GM04504 (cell line): ENCODE results near the gene NECTIN4.
"Not testable (repeated sequence)": the region's sequence is repeated elsewhere in the genome, so short reads cannot be mapped to it uniquely, and the experiment has no call there.

ENCODE experiments used
- DNase-seq: peaks from one replicate; pipeline ENCODE4 v3.0.0-alpha.2; 2012; ENCODE audit warnings: low read depth

The NECTIN4 gene

DNA sequence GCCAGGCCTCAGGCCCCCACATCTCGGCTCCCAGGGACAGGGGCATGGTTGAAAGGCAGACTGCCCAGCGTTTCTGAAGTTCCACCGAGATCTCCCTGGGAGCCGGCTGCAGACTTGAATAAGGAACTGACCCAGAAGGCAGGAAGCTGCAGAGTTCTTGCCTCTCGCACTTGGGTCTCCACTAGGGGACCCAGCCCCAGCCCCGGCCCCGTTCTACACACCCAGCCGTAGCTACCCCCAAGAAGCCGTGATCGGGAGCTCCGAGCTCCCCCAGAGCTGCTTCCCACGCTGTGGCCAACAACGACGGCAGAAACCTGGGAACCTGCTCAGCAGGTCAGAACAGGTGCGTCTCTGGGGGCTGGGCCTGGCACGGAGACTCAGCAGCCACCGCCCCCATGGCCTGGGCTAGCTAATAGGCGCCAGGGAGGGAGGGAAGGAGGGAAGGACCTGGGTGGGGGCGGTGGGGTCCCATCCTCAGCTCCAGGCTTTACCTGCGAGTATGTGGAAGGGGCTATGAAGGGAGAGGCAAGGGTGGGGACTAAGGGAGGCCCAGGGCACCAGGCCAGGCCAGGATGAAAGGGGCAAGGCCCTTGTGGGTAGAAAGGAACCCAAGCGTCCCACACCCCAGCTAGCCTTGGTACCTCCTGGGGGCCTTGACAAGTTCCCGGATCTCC, at the start of gene NECTIN4:
Gene NECTIN4, minus strand, starts transcription at position 308 of the 674 bp plus-strand sequence. Its CDS starts 262 bp downstream, at position 46.
- DNase-seq = no peak

DNA sequence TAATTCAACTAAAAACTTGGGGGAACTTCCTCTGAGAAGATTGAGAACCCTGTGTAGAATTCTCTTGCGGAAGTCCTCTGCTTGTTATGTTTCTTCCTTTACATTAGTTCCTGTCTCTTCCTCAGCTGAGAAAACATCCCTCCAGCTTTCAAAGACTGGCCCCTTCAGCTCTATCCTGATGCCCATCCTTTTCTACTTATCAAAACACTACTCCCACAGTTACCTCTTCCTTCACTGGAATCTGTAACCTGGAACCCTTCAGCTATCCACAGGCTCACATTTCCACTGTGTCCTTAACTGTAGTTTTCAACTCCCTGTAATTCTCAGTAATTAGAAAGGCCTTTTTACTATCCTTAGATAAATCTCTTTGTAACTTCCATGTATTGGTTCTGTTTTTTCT, 49.1 kb upstream of the NECTIN4 start:
- no peak for DNase-seq

- DNase-seq = no peak
These were observed 48.5 kb upstream of the NECTIN4 start for GRCh38 chr1:161137881-161138280.

DNA sequence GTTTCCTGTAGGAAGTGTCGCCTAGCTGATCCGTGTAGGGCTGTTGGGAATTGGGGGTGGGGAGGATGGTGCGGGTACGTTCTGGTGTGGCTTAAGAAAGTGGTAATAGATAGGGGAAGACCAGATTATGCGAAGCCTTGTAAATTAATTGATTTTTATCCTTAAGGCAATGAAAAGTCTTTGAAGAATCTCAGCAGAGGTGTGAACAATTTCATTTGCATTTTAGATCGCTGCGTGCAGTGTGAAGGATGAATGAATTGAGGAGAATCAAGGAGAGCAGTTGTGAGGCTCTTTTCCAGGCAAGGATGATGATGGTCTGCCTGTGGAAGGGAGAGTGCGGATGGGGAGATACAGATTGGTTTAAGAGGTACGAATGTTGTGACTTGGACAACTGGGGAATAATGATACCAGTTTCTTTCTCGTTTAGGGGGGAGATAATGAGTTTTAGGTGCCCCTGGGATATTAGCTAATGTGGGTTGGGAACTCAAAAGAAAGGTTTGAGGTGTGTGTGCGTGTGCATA, 43.9 kb upstream of the NECTIN4 start:
- no peak for DNase-seq

DNA sequence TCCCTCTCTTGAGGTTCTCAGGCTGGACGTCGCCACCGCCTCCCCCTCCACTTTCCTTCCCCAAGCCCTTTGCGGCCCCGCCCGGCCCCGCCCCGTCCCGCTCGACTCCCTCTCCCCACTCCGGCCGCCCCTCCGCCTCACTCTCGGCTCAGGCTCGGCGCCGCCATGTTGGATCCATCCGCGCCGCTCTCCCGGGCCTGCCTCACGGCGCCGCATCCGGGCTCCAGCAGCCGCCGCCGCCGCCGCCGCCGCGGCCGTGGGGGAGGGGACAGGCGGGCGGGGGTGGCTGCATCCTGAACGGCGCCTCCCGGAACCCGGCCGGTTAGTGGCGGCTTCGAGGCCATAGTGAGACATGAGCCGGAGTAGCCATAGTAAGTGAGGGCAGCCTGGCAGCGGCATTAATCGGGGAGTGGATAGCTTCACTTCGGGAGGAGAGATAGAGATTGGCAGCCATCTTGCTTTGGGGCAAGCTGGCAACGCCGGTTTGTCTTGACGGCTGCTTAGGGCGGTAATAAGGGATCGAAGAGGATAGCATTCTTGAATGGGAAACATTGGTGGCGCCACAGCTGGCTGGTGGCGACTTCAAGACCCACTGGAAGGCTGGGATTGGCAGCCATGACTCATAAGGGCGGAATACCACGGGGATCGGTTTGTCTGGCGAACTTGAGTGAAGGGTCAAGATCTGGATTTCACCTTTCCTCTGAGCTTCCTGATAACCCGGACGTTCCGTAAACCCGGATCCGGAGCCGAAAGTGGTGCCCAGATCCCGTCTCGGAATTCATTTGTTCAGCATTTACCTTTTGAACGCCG, 43.3 kb upstream of the NECTIN4 start, which contains the start of gene DEDD:
Gene DEDD, minus strand, starts transcription at position 258 of the 810 bp plus-strand sequence. CDS start 8,205 bp downstream, outside the sequence.
- peak; percentile 92 for DNase-seq

DNA sequence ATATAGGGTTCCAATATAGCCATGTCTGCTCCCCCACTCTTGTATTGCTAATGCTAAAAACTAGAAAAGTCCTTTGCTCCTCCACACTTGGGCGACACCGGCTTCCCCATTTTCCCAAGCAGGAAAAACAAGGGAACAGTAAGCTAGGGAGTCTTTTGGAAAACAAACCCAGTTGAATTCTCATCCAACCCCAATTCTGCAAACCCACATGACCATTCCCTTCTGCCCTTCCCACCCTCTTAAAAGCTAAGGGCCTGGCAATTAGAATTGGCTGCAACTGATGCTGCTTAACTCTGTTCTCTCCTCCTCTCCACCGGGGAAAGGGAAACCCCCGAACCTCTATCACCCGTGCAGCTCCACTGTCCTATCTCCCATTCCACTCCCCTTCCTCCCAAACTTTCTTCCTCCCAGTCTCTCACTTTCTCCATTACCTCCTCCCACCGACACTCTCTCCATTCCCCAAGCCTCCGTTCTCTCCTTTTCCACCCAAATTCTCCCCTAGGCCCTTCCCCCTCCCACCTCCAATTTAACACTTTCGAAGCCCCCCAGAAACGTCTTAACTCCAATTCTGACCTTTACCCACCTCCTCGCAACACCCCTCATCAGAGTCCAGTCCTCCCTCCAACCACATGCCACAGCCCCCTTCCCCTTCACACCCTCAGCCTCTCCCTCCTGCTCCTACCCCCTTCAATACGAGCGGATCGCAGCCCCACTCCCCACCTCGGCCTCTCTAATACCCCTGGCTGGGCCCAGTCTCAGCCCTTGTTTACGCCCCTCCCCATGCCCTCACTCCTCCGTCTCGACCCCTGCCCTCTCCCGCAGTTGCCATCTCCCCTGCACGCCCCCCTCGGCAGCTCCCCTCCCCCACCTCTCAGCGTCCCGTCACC, 42.4 kb upstream of the NECTIN4 start:
- no peak for DNase-seq

DNA sequence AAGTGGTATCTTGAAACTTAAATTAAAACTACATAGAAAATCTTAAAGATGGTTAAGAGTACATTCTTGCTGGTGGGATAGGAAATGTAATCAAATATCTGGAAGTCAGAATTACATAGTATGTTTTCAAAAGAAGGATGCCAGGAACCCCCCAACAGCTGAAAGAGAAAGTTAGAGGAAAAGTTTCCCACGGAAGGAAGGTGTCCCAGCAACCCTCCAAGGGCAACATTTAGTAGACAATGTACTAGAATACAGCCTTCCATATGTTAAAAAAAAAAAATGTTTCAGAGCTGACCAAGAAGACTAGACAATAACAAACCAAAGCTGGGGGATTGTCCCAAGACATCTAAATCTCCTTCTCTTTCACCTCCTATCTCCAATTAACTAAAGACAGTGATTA, 40.9 kb upstream of the NECTIN4 start:
- DNase-seq = no peak

- no peak for DNase-seq
These were observed 39.4 kb upstream of the NECTIN4 start for GRCh38 chr1:161128591-161129420.

- DNase-seq = no peak
These were observed 38.3 kb upstream of the NECTIN4 start for GRCh38 chr1:161127649-161128048.

DNA sequence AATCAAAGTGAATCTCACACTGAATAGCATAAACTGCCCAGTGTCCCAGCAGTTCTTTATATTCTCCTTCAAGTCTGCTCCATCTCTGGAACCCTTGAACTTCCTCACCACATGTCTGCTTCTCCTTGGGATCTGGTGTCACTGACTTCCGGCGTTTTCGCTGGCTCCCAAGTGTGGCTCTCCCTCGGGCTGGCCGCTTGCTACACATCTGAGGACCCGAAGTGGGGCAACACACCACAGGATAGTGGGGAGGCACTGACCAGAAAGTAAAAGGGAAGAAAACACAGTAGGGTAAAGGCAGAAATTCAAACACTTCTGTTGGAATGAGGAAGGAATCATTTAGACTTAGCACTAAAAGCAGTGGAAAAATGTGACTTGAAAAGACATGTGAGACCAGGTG, 33.6 kb upstream of the NECTIN4 start:
- DNase-seq = no peak

DNA sequence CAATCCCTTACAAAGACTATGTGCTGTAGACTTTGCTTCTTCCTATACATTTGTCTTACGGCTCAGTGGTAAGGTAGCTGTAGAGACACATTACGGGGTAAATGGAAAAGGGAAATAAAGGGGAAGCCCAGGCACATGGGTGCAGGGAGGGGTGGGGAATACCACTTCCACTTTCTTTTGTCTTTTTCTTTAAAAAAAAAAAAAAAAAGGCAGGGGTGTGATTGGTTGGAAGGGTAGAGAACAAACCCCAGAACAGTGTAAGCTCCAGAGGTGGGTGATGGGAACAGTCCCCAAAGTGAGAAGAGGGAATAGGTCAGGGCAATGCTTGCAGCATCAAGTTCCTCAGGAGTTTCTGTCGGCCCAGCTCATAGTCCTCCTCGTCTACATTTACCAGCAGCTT, 32.5 kb upstream of the NECTIN4 start:
- DNase-seq = no peak

DNA sequence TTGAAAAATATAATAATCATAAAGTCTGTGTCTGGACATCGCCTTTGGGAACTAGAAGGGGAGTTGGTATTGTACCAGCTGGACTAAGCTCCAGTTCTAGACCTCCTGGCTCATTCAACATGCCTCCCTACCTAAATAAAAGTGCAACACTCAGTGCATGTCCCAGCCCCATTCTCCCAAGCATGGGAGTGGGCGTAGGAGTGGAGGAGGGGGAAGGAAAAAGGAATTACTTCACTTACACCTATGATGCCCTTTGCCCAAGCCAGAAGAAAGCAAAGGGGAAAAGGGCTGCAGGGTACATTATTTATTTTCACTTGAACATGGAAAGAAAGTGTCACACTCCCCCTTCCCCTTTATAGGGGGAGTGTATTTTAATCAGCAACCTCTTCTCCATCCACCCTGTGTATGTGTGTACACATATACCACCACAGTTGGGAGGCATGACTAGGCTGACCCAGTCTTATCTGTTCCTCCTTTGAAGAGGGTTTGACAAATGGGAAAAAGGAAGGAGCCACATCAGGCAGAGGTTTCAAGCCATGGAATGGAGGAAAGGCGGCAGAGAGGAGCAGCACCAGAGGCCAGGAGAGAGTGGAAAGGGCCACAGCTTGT, 31.8 kb upstream of the NECTIN4 start:
- DNase-seq = no peak

GRCh38 chr1:161119092-161119903, 29.9 kb upstream of the NECTIN4 start:
- DNase-seq = no peak

DNA sequence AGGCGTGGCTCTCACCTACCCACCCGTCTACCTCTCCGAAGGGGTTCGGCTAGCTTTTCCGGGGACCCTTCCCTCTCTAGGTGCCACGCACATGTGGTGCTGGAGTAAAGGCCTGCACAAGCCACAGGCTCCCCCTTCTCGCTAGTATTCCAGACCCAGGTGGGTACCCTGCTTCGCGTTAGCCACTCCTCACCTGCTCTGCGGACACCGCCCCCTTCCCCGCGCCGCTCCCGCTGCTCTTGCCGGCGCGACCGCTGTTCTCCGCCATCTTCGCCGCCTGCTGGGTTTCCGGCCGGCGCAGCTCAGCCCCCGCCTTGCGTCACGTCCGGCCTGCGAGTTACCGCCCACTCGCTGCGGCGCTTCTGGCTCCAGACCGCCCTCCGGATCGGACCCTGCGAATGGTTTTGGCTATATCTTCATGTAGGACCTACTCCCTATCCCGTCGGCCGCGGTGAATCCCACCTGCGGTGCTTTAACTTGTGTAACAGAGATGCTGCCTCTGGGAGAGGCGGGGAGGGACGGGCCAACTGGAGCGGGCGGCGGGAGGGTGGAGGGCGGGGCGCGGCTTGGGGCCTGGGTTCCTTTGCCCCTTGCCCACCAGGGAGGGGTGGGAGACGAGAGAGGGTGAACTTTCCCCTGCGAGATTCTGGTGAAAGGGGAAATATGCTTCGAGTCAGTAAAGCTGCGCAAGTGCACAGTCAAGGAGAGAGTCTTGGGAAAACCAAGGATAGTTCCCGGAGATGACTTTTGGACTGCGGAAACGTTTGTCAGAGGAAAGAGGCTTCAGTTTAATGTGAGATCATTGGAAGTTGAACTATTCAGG, 28.6 kb upstream of the NECTIN4 start, which contains the start of the genes NIT1 and PFDN2:
Gene NIT1, plus strand, starts transcription at position 347 of the 823 bp plus-strand sequence. Its CDS starts 72 bp downstream, at position 419.
Gene PFDN2, minus strand, starts transcription at position 279 of the 823 bp plus-strand sequence. Its CDS starts 11 bp downstream, at position 268.
- no peak for DNase-seq

DNA sequence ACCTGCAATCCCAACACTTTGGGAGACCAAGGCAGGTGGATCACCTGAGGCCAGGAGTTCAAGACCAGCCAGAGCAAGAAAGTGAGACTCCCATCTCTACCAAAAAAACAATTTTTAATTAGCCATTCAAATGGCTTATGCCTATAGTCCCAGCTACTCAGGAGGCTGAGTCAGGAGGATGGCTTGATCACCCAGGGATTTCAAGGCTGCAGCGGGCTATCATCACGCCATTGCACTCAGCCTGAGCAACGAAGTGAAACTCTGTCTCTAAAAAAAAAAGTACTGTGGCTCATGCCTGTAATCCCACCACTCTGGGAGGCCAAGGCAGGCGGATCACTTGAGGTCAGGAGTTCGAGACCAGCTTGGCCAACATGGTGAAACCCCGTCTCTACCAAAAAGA, 26.6 kb upstream of the NECTIN4 start:
- not testable (repeated sequence) for DNase-seq

GRCh38 chr1:161115132-161115711, 25.9 kb upstream of the NECTIN4 start:
- no peak for DNase-seq

- no peak for DNase-seq
These were observed 25.2 kb upstream of the NECTIN4 start for GRCh38 chr1:161114556-161114955.

DNA sequence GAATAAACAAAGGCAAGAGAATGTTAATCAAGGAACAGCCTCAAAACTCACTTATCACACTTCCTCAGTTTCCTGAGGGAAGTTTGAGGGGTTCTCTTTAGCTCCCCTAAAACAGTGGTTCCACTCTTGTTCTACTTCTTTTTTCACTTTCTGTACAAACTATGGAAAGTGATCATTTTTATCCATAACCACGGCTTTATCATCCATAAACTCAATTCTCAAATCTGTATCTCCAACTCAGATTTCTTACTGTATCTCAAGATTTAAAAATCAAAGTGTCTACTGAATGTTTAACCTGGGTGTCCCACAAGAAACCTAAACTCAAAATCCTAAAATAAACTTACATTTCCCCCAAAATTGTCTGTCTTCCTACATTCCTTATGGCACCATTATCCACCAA, 24.6 kb upstream of the NECTIN4 start:
- no peak for DNase-seq
